IPS DF 4.7 (cell line): ENCODE measurements around the gene POLG2.
"Not testable (repeated sequence)": the region's sequence is repeated elsewhere in the genome, so short reads cannot be mapped to it uniquely, and the experiment has no call there.

Source experiments
- DNase-seq: peaks from one replicate; pipeline ENCODE4 v3.0.0-alpha.2; 2013; ENCODE audit warnings: low spot score; ENCODE audit errors: extremely low read depth

Gene POLG2

DNA sequence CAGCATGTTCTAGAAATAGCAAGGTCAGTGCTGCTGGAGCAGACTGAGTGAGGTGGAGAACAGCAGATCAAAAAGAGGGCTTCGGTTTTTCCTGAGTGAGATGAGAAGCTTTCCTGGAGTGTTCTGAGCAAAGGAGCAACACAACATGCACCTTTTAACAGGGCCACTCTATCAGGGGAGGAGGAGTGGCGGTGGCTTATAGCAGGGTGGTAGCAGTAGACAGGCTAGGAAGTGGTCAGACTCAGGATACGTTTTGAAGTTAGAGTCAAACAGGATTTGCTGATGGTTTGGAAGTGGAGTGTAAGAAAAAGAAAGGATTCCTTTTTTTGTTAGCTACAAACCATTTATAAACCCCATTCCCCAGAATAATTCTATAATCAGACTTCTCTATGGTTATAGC is 12.5 kb downstream of the POLG2 start:
- no peak for DNase-seq

DNA sequence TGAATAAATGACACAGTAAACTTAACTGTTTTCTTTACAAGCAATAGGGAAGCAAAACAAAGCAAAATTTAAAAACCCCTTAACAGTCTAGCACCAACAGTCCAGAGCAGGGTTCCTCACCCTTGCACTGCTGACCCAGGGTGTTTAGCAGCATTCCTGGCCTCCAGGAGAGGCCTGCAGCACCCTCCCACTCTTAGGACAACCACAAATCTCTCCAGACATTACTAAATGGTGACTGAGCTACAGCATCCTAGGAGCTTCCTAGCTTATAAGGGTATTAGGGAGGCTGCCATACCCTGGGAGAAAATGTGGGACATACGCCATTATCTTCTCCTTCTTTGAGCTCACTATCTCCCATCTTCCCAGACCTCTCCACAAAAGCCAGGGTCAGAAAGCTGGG is 15.9 kb downstream of the POLG2 start:
- no peak for DNase-seq

DNA sequence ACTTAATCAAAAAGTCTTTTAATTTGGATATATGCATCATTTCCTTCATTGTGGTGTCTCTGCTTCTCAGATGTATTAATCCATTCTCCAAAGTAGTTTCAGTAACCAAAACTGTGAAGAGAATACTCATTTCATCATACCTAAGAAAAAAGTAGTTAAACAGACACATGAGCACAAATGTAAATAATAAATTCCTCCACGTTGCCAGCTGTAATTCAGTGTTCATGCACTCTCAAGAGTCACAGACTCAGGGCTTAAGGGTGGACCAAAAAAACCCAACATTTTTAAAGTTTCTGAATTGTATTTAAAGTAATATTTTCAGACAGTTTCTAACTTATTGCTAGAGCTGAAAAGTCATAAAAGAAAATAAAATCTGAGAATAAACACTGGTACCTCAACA is 19.0 kb downstream of the POLG2 start:
- no peak for DNase-seq

DNA sequence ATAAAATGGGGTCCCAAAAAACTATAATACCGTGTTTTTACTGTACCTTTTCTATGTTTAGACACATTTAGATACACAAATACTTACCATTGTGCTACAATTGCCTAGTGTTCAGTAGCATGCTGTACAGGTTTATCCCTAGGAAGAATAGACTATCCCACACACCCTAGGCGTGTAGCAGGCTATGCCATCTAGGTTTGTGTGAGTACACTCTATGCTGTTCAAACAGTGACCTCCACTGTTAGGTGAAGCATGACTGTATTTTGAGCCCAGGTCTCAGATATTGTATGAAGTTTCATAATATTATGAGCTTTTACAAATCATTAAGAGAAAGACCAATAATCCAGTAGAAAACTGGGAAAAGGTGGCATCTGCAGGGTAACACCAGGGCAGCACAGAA is 24.3 kb downstream of the POLG2 start:
- DNase-seq = no peak

DNA sequence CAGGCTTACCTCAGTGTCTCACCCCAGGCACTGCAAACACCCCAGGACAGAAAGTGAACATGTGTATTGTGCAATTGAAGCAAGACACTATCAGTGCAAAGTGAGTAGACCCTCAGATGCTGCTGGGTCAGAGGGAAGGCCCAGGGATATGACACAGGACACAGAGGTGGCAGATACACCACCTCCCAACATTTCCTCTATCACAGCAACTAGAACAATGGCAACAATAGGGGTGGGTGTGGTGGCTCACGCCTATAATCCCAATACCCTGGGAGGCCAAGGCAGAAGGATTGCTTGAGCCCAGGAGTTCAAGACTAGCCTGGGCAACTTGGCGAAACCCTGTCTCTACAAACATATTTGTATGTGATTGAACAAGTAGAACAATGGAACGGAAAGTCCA is 25.4 kb downstream of the POLG2 start:
- DNase-seq = no peak

DNA sequence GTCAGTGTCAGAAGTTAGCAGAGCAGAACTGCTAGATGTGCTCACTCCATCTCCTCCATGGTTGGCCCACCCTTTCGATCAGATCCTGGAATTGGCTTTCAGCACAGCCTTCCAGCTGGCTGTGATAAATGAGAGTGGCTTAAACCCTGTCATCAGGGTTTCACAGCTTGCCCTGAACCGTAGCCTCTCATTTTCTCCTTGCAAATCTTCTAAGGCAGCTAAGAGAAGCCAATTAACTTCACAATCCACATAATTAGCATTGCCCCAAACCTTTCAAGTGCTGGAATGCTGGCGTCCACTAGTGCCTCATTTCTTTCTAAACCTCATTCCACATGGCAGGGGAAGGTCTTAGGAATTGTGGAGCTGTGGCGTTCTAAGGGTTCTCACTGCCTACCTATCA is 26.2 kb downstream of the POLG2 start:
- DNase-seq = no peak

DNA sequence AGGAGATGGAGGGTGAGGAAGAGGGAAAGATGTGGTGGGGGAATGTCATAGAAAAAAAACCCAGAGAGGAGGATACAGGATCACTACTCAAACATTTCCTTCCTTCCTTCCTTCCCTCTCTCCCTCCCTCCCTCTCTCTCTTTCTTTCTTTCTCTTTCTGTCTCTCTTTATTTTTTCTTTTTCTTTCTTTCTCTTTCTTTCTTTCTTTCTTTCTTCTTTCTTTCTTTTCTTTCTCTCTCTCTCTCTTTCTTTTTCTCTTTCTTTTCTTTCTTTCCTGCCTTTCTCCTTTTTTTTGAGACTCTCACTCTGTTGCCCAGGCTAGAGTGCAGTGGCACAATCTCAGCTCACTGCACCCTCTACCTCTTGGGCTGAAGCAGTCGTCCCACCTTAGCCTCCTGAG is 30.0 kb downstream of the POLG2 start:
- DNase-seq = not testable (repeated sequence)

DNA sequence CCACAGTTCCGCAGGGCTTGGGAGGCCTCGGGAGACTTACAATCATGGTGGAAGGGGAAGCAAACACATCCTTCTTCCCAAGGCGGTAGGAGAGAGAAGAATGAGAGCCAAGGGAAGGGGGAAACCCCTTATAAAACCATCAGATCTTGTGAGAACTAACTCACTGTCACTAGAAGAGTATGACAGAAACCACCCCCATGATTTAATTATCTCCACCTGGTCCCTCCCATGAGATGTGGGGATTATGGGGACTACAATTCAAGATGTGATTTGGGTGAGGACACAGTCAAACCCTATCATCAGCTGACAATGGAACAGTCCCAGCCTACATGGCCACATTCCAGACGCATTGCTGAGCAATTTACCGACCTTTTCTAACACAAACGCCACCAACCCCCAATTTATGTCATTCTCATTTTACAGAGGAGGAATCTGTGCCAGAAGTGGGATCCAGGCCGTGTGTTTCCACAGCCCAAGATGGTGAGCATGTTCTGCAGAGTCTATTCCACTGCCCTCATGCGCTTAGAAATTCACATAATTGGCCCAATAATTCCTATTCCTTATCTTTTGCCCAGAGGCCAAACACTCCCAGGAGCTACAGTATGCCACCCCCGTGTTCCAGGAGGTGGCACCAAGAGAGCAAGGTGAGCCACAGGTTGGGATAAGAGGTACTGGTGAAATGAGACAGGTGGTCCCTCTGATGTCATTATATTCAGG is 30.7 kb downstream of the POLG2 start:
- DNase-seq = no peak

DNA sequence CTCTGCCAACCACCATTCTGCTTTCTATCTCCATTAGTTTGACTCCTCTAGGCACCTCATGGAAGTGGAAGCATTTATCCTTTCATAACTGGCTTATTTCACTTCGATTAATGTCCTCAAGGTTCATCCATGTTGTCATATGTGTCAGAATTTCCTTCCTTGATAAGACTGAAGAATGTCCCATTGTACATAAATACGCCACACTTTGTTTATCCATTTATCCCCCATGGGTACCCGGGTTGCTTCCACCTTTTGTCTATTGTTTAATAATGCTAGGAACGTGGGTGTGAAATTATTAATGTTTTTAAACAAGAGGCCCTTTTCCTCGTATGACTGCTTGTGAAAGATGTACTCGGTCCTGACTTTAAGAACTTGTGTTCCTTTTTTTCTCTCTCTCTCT is 35.1 kb downstream of the POLG2 start:
- DNase-seq = no peak

DNA sequence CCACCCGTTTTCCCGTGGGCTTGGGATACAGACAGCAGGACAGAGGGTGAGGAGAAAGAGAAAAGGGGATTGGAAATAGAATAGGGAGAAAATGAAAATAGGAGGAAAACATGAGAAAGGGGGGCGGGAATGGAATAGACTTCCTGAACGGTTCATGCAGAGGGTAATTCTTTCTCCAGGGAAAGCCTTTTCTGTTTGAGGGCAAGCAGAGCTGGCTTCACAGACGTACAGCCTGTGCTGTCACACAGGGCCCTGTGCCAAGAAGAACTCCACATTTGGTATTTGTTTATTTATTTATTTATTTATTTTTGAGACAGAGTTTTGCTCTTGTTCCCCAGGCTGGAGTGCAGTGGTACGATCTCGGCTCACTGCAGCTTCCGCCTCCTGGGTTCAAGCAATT is 35.9 kb downstream of the POLG2 start:
- DNase-seq = no peak

DNA sequence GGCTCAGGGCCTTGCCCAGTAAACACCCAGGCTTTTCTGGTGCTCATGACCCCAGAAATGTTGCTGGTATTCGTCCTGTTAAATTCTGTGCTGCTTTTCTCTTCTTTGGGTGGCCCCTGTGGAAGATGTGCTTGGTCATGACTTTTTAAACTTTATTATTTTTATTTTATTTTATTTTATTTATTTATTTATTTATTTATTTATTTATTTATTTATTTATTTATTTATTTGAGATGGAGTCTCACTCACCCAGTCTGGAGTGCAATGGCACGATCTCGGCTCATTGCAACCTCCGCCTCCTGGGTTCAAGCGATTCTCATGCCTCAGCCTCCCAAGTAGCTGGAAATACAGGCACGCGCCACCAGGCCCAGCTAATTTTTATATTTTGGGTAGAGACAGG is 37.0 kb downstream of the POLG2 start:
- DNase-seq = not testable (repeated sequence)

DNA sequence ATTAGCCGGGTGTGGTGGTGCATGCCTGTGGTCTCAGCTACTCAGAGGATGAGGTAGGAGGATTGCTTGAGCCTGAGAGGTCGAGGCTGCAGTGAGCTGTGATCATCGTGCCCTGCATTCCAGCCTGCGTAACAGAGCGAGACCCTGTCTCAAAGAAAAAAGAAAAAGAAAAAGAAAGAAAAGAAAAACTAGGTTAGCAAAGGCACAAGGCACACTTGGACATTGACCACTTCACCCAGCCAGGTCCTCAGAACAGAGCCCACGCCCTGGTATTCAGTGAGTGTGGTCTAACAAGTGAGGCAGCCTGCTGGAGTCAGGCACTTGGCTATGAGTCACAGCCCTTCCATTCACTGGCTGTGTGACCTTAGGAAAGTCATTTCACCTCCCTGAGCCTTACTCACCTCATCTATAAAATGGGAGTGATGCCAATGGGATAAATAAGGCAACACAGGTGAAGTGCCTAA is 37.5 kb downstream of the POLG2 start:
- DNase-seq = no peak

DNA sequence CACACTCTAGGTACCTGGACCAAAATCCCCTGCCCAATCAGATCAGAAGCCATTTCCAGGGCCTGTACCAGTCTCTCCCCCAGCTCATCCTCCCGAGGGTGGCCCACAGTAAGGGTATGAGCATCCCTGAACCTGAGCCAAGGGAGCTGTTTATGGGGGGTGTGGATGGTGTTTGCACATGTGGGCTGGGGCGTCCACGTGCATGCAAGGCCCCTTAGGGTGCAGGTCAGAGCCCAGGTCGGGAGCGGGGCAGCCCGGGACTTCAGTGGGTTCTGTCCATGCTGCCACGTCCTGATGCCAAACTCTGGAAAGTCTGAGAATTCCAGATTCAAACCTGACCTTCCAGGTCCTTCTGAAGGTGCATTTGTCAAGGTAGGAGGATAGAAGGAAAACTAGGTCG is 38.1 kb downstream of the POLG2 start:
- DNase-seq = no peak

DNA sequence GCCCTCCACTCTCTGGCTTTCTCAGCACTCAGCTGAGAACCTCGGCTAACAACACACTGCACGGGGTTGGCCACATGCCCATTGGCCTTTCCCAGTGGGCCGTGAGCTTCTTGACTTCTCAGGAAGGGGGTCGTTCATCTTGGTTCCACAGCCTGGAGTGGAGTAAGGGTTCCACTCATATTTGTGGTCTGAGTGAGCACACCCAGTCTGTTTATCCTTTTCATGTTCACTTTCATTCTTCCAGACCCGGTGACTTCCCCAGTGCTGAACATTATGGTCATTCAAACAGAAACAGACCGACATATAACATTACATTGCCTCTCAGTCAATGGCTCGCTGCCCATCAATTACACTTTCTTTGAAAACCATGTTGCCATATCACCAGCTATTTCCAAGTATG is 39.7 kb downstream of the POLG2 start:
- no peak for DNase-seq

DNA sequence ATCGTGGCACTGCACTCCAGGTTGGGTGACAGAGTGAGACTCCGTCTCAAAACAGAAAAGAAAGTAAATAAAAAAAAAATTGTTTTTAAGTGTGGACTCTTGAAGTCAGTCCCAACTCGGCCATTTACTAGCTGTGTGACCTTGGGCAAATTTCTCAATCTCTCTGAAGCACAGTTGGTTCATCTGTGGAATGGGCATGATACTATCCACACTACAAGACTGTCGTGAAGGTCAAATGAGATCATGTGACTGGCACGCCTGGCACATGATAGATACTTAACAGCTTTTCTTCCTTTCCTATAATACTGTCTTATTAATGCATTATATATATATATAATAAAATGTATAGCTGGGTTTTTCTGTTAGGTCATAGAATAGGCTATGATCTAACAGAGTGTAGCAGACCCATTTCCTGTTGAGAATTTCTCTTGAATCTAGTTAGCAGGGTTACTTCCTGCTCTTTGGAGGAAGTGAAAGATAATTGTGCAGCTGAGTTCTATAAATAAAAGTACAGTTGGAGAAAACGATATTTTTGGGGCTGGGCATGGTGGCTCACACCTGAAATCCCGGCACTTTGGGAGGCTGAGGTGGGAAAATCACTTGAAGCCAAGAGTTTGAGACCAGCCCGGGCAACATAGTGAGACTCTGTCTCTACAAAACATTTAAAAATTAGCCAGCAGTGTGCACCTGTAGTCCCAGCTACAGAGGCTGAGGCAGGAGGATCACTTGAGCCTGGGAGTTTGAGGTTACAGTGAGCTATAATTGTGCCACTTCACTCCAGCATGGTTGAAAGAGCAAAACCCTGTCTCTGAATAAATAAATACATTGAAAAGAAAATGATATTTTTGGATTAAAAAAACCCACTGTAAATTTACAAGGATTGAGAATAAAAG is 40.6 kb downstream of the POLG2 start:
- DNase-seq = no peak

DNA sequence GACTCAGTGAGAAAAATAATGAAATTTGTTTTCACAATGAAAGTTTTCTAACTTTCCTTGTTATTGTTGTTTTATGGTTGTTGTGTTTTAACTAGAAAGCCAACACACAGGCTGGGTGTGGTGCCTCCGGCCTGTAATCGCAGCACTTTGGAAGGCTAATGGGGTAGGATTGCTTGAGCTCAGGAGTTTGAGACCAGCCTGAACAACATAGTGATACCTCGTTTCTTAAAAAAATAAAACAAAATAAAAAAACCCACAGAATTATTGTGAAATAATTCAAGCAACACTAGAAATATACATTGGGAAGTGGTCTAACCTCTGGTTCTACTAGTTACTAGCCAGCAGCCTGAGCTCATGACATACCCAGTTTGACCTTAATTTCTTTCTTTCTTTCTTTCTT is 47.3 kb downstream of the POLG2 start:
- DNase-seq = no peak

DNA sequence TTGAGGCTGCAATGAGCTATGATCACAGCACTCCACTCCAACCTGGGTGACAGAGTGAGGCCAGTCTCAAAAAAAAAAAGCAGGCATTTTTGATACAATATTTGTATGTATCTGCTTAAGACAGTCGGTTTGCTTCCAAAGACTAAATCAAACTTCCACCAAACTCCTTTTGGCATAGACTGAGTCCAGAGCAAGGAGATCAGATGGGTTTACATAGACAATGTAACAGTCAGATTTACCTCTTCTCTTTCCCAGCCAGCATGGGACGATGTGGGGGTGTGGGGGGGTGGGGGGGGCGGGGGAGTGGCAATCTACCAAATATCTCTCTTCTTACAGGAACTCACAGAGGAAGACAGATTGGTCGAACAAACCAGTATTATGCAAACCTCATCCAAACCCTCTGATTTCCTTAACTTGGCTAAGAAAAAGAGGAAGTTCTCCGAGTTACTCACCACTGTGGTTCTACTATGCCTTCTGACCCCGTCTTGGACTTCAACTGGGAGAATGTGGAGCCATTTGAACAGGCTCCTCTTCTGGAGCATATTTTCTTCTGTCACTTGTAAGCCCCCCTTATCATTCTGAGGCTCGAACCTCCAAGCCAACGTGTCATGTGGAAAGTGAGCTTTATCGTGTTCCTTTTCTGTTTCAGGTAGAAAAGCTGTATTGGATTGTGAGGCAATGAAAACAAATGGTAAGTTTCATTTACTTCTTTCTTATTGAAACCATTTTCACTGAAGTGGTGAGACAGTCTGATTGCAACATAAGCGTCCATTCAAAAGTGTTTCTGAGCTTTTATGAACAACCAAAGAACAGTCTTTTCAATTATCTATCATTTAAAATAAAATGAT is 48.0 kb downstream of the POLG2 start, which contains the start of gene MILR1:
Gene MILR1 (plus strand): TSS at position 451 of the 848 bp plus-strand sequence. CDS start 54 bp downstream, at position 505.
- DNase-seq = no peak

DNA sequence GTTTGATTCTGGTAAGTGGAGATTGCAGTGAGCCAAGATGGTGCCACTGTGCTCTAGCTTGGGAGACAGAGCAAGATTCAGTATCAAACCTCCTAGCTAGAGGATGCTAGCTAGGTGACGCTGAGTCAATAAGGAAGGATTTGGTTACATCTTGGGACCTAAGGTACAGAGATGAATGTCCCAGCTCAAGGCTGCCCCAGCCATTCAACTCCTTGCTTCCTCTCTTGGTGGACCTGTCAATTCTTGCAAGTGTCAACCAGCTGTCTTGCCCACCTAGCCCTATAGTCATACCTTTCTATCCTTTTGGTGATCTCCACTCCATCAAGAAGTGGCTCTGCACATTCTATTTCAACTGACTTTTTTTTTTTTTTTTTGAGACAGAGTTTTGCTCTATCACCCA is 49.3 kb downstream of the POLG2 start:
- no peak for DNase-seq

DNA sequence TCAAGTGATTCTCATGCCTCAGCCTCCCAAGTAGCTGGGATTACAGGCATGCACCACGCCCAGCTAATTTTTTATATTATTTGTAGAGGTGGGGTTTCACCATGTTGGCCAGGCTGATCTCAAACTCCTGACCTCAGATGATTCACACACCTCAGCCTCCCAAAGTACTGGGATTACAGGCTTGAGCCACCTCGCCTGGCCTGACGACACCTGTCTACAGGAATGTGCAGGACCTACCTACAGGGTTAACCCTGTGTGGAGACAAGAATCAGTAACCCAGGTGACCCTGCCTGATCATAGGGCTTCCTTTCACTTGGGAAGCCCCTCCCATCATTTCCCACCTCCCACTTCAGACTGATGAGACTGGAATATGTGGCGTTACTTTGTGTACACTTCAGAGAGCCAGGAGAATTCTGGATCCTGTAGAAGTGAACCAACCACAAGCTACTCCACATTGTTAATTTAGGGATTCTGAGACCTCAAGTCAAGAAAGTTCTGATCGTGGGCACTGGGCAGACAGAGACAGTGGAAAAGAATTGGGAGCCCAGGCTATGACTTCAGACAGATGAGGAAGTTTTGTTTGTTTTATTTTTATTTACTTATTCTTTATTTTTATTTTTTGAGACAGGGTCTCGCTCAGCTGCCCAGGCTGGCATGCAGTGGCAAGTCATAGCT is 53.6 kb downstream of the POLG2 start:
- DNase-seq = no peak

DNA sequence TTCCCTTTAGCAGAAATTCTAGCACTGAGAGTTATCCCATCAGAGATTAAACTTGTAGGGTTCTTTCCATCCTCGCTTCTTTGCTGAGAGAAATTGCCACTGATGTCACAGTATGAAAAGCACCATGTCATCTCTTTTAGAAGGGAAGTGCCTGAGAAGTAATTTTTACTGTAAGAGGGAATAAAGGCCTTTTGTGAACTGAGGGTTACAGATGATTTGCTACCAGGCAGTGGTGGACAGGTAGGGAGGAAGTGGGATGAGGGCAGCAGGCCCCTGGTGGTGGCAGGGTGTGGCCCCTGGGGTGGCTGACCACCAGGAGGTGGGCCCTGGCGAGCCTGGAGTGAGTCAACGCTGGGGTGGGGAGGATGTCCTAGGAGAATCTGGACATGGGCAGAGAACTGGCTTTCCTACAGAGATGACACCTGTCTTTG is 54.3 kb downstream of the POLG2 start:
- DNase-seq = no peak
